Left ventricle myocardium inferior (tissue), 1 donor: ENCODE measurements around the gene CCDC191. TPM values are rescaled to one million over a fixed set of nuclear protein-coding genes. Genes with fewer than 3 reads are reported as not detected.

Experiments
- DNase-seq: peaks from one replicate; pipeline ENCODE4 v3.0.0-alpha.2; 2020
- H3K27ac ChIP-seq: fragments of 200-600 bp; replicated peaks from 2 replicates; pipeline ENCODE4 v1.8.0; 2021
- H3K27me3 ChIP-seq: fragments of 200-600 bp; 2 replicates; pipeline ENCODE4 v1.8.0; 2021; ENCODE audit warnings: low read depth
- H3K36me3 ChIP-seq: fragments of 200-600 bp; 2 replicates; pipeline ENCODE4 v1.8.0; 2021
- H3K4me1 ChIP-seq: fragments of 200-600 bp; 2 replicates; pipeline ENCODE4 v1.8.0; 2021
- H3K4me3 ChIP-seq: fragments of 200-600 bp; 2 replicates; pipeline ENCODE4 v1.8.0; 2021; ENCODE audit warnings: mild to moderate bottlenecking, moderate library complexity
- H3K9me3 ChIP-seq: fragments of 200-600 bp; replicated peaks from 2 replicates; pipeline ENCODE4 v1.8.0; 2021
- CTCF ChIP-seq: fragments of 200-600 bp; IDR thresholded peaks from 2 replicates; pipeline ENCODE4 v1.8.0; 2021; ENCODE audit warnings: antibody characterized with exemption, mild to moderate bottlenecking, borderline replicate concordance
- intact Hi-C: fragments of 100-400 bp; cut with micrococcal nuclease; formaldehyde crosslinking; loops from one replicate; pipeline ENCODE4 v1.11.0; 2022
- total RNA-seq: library from RNA; stranded (reverse); fragmentation: NEBNext Ultra II Directional; extraction: Animal tissue kit (Norgen Biotek cat#: 25700); gene quantifications from one replicate; pipeline ENCODE4 v1.2.1, GENCODE V29; 2021
- donor health status: DM: no; HTN: yes; CAD: no; lungs with severe emphysema.

The CCDC191 gene
- total RNA-seq, 1 donor from 2014 or later = 0.77 TPM

GRCh38 chr3:114058646-114059045, 2.3 kb upstream of the CCDC191 start:
- H3K27me3 ChIP-seq = no peaks in the 10 kb centered on the region
- intact Hi-C loops = no loop called here
- no peak overlapping the region for H3K4me3 ChIP-seq
- H3K9me3 ChIP-seq = no peaks in the 10 kb centered on the region
- TF ChIP-seq CTCF = no peak
- no peak for DNase-seq
- no peak overlapping the region for H3K27ac ChIP-seq
- H3K4me1 ChIP-seq = peaks cover 30% of the 10 kb centered on the region
- H3K36me3 ChIP-seq = no peaks in the 10 kb centered on the region

- intact Hi-C loops = no loop called here
- H3K27ac ChIP-seq = peak overlapping the region; percentile 88
- TF ChIP-seq CTCF = no peak
- DNase-seq = no peak
- H3K9me3 ChIP-seq = no peaks in the 10 kb centered on the region
- no peaks in the 10 kb centered on the region for H3K36me3 ChIP-seq
- peaks cover 30% of the 10 kb centered on the region for H3K4me1 ChIP-seq
- no peaks in the 10 kb centered on the region for H3K27me3 ChIP-seq
- H3K4me3 ChIP-seq = peak overlapping the region; percentile 80
Measured at GRCh38 chr3:114057011-114057347, 653 bp upstream of the CCDC191 start.

- H3K27ac ChIP-seq = no peak overlapping the region
- peaks cover 18% of the 10 kb centered on the region for H3K4me1 ChIP-seq
- H3K27me3 ChIP-seq = no peaks in the 10 kb centered on the region
- TF ChIP-seq CTCF = no peak
- DNase-seq = no peak
- H3K9me3 ChIP-seq = no peaks in the 10 kb centered on the region
- no peaks in the 10 kb centered on the region for H3K36me3 ChIP-seq
- H3K4me3 ChIP-seq = no peak overlapping the region
- intact Hi-C loops = no loop called here
Measured at GRCh38 chr3:114052216-114052615, 4.1 kb downstream of the CCDC191 start.

- peaks cover 16% of the 10 kb centered on the region for H3K36me3 ChIP-seq
- DNase-seq = no peak
- H3K27me3 ChIP-seq = no peaks in the 10 kb centered on the region
- intact Hi-C loops = no loop called here
- H3K4me1 ChIP-seq = no peaks in the 10 kb centered on the region
- H3K27ac ChIP-seq = no peak overlapping the region
- H3K9me3 ChIP-seq = no peaks in the 10 kb centered on the region
- TF ChIP-seq CTCF = no peak
- no peak overlapping the region for H3K4me3 ChIP-seq
Measured at GRCh38 chr3:114043205-114043604, 13.1 kb downstream of the CCDC191 start.

GRCh38 chr3:114035896-114036295, 20.4 kb downstream of the CCDC191 start:
- H3K4me3 ChIP-seq = no peak overlapping the region
- DNase-seq = no peak

More at GRCh38 chr3:114035896-114036295, 20.4 kb downstream of the CCDC191 start:
- no peak for TF ChIP-seq CTCF
- Histone ChIP-seq H3K36me3 (peaks cover 32% of the 10 kb centered on the region), H3K27me3 (no peaks in the 10 kb centered on the region), H3K27ac (no peak overlapping the region), H3K9me3 (no peaks in the 10 kb centered on the region), H3K4me1 (no peaks in the 10 kb centered on the region)
- intact Hi-C loops = no loop called here
